Common myeloid progenitor, CD34-positive (primary cell): ENCODE results near the gene GLCE.

Experiments used
- CTCF ChIA-PET: fragments of 350-600 bp; sonication (Branson Sonifier 250); formaldehyde crosslinking; loops from one replicate; lab custom pipeline; 2021; ENCODE audit warnings: antibody characterized with exemption; lab: Charles Lee
- POLR2A ChIA-PET: fragments of 350-600 bp; sonication (Branson Sonifier 250); formaldehyde crosslinking; loops from one replicate; lab custom pipeline; 2021; ENCODE audit warnings: antibody characterized with exemption; lab: Charles Lee
- DNase-seq, 3 donors: peaks; one replicate each; pipeline versions ENCODE4 v3.0.0 to v3.0.0-alpha.2; 2013
- H3K27ac ChIP-seq, 2 experiments: 1 replicate in 1 of 2; 2 replicates in 1 of 2; pipeline ENCODE4 v1.7.0; 2013; ENCODE audit warnings: inconsistent platforms in 2 of 2, low read length in 2 of 2, mild to moderate bottlenecking in 2 of 2, low read depth in 1 of 2, moderate library complexity in 1 of 2; ENCODE audit not compliant: severe bottlenecking in 2 of 2, insufficient read depth in 1 of 2, poor library complexity in 1 of 2
- H3K27me3 ChIP-seq, 5 experiments: replicated peaks in 2 of 5; 1 replicate in 3 of 5; 2 replicates in 2 of 5; pipeline versions ENCODE4 v1.6.1 to v1.7.0; 2013; ENCODE audit warnings: low read length in 4 of 5, mild to moderate bottlenecking in 2 of 5, moderate library complexity in 2 of 5, inconsistent platforms in 1 of 5; ENCODE audit not compliant: insufficient read depth in 5 of 5, control insufficient read depth in 4 of 5
- H3K36me3 ChIP-seq, 4 experiments: 1 replicate in 2 of 4; 2 replicates in 2 of 4; pipeline versions ENCODE4 v1.6.1 to v1.7.0; 2013; ENCODE audit warnings: low read length in 3 of 4, control low read depth in 1 of 4, mild to moderate bottlenecking in 1 of 4; ENCODE audit not compliant: control insufficient read depth in 4 of 4, insufficient read depth in 4 of 4
- H3K4me1 ChIP-seq, 4 experiments: 1 replicate in 3 of 4; 2 replicates in 1 of 4; pipeline versions ENCODE4 v1.6.1 to v1.7.1; 2013; ENCODE audit warnings: low read length in 3 of 4, mild to moderate bottlenecking in 3 of 4, control low read depth in 1 of 4, inconsistent platforms in 1 of 4, moderate library complexity in 1 of 4; ENCODE audit not compliant: control insufficient read depth in 4 of 4, insufficient read depth in 4 of 4; ENCODE audit errors: control extremely low read depth in 1 of 4
- H3K4me3 ChIP-seq, 7 experiments: 1 replicate in 4 of 7; 2 replicates in 3 of 7; pipeline versions ENCODE4 v1.5.1 to v1.7.0; 2013; ENCODE audit warnings: mild to moderate bottlenecking in 7 of 7, low read length in 6 of 7, moderate library complexity in 6 of 7, inconsistent platforms in 2 of 7, low read depth in 2 of 7, control low read depth in 1 of 7; ENCODE audit not compliant: insufficient read depth in 4 of 7, control insufficient read depth in 1 of 7; ENCODE audit errors: extremely low read depth in 1 of 7
- H3K9me3 ChIP-seq, 5 experiments: 1 replicate in 4 of 5; 2 replicates in 1 of 5; pipeline versions ENCODE4 v1.6.1 to v1.7.1; 2013; ENCODE audit warnings: low read length in 4 of 5, mild to moderate bottlenecking in 2 of 5, inconsistent platforms in 1 of 5, low read depth in 1 of 5, moderate library complexity in 1 of 5; ENCODE audit not compliant: control insufficient read depth in 4 of 5, insufficient read depth in 2 of 5; ENCODE audit errors: control extremely low read depth in 1 of 5
- WGBS: methylation state at CpG from one replicate; pipeline ENCODE4 v1.1.5; 2013; ENCODE audit not compliant: insufficient coverage; 5-methylcytosine and 5-hydroxymethylcytosine counted together

The GLCE gene

GRCh38 chr15:69275074-69275670 is 114.7 kb downstream of the GLCE start:
- no peaks in the 10 kb centered on the region for H3K27me3 ChIP-seq
- no peak overlapping the region for H3K4me3 ChIP-seq
- 92% methylated on average over 3 of the region's 4 CpGs for WGBS
- H3K36me3 ChIP-seq: no peaks in the 10 kb centered on the region
- ChIA-PET CTCF (interaction anchor here (2.4 kb wide), 1 partner anchor 10 kb away, joined by 9 read pairs; no protein-coding TSS in a partner anchor), POLR2A (no interaction called here)
- H3K4me1 ChIP-seq: no peaks in the 10 kb centered on the region
- H3K27ac ChIP-seq: no peak overlapping the region
- no peaks in the 10 kb centered on the region for H3K9me3 ChIP-seq
- DNase-seq: no peak

GRCh38 chr15:69275933-69276560 is 115.6 kb downstream of the GLCE start:
- WGBS: 93% methylated on average over 9 of the region's 9 CpGs
- ChIA-PET POLR2A (no interaction called here), CTCF (interaction anchor here (2.4 kb wide), 1 partner anchor 11 kb away, joined by 9 read pairs; no protein-coding TSS in a partner anchor)
- Histone ChIP-seq H3K36me3 (no peaks in the 10 kb centered on the region), H3K27ac (no peak overlapping the region), H3K4me3 (no peak overlapping the region), H3K9me3 (no peaks in the 10 kb centered on the region), H3K27me3 (no peaks in the 10 kb centered on the region), H3K4me1 (no peaks in the 10 kb centered on the region)
- DNase-seq: no peak

- no peaks in the 10 kb centered on the region for H3K36me3 ChIP-seq
- no peaks in the 10 kb centered on the region for H3K27me3 ChIP-seq
- ChIA-PET CTCF (interaction anchor here (0.6 to 1.2 kb wide), 3 partner anchors 11 to 162 kb away, joined by 3 read pairs; no protein-coding TSS in a partner anchor), POLR2A (no interaction called here)
- H3K9me3 ChIP-seq: no peaks in the 10 kb centered on the region
- no peak overlapping the region for H3K4me3 ChIP-seq
- WGBS: 98% methylated on average over 8 of the region's 9 CpGs
- no peak for DNase-seq
- no peaks in the 10 kb centered on the region for H3K4me1 ChIP-seq
- H3K27ac ChIP-seq: no peak overlapping the region
Observed at GRCh38 chr15:69277316-69277715, 116.9 kb downstream of the GLCE start.

GRCh38 chr15:69279636-69280035 is 119.2 kb downstream of the GLCE start:
- H3K4me3 ChIP-seq: no peak overlapping the region
- H3K36me3 ChIP-seq: no peaks in the 10 kb centered on the region
- POLR2A ChIA-PET: no interaction called here
- CTCF ChIA-PET: interaction anchor here (1.2 to 2.0 kb wide), 2 partner anchors 10 to 24 kb away, joined by 3 to 7 read pairs; no protein-coding TSS in a partner anchor
- no peaks in the 10 kb centered on the region for H3K9me3 ChIP-seq
- no peaks in the 10 kb centered on the region for H3K27me3 ChIP-seq
- 94% methylated on average over 7 of the region's 7 CpGs for WGBS
- DNase-seq: no peak
- no peaks in the 10 kb centered on the region for H3K4me1 ChIP-seq
- H3K27ac ChIP-seq: no peak overlapping the region

DNA sequence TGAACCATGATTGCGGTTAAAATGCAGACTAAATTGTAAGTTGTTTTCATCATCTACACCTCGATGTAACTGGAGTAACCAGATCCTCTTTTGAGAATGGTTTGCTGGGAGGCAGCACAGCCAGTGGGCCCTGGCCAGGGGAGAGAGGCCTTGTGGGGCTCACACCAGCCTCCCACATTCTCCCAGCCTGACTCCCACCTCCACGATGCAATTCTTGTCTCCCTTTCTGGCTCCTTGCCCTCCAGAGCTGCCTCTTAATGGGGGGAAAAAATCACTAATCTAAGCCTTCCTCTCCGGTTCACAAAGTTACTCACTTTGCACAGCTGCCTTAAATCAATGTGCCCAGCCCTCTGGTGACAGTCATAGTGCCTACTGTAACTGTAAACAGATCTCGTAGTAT is 120.3 kb downstream of the GLCE start:
- H3K27ac ChIP-seq: no peak overlapping the region
- WGBS: 73% methylated on average over 2 of the region's 5 CpGs
- H3K27me3 ChIP-seq: no peaks in the 10 kb centered on the region
- ChIA-PET CTCF (interaction anchor here (1.2 to 2.0 kb wide), 2 partner anchors 9 to 23 kb away, joined by 3 to 7 read pairs; no protein-coding TSS in a partner anchor), POLR2A (no interaction called here)
- H3K4me1 ChIP-seq: no peaks in the 10 kb centered on the region
- no peaks in the 10 kb centered on the region for H3K36me3 ChIP-seq
- DNase-seq: no peak
- H3K9me3 ChIP-seq: no peaks in the 10 kb centered on the region
- no peak overlapping the region for H3K4me3 ChIP-seq

DNA sequence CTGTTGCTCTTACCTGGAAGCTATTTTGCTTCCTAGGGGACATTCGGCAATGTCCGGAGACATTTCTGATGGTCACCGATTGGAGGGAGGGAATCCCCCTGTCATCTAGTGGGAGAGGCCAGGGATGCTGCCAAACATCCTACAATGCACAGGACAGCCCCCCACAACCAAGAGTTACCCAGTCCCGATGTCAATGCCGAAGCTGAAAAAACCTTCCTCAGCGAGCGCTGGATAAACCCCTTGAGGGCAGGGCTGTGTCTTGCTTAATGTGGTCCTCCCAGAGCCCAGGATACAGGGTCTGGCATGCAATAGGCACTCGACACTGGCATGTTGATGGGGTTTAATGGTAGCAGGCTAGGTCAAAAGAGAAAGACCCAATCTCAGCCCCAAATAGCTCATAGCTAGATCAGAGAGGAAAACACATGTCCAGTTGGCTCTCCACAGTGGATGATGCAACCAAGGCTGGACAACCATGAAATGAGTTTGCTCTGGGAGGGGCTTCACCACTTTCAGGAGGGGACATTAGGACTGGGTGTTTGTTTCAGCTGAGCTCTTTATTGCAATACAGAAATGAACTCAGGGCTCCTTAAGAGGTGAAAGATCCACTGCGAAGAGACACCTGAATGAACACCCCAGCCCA is 121.8 kb downstream of the GLCE start:
- ChIA-PET POLR2A (no interaction called here), CTCF (no interaction called here)
- no peak for DNase-seq
- H3K27ac ChIP-seq: no peak overlapping the region
- H3K9me3 ChIP-seq: no peaks in the 10 kb centered on the region
- H3K27me3 ChIP-seq: no peaks in the 10 kb centered on the region
- 93% methylated on average over 8 of the region's 9 CpGs for WGBS
- H3K4me3 ChIP-seq: no peak overlapping the region
- no peaks in the 10 kb centered on the region for H3K4me1 ChIP-seq
- H3K36me3 ChIP-seq: no peaks in the 10 kb centered on the region

GRCh38 chr15:69285834-69286233 is 125.4 kb downstream of the GLCE start:
- 98% methylated on average over 10 of the region's 12 CpGs for WGBS
- H3K27me3 ChIP-seq: no peaks in the 10 kb centered on the region
- H3K27ac ChIP-seq: no peak overlapping the region
- no peaks in the 10 kb centered on the region for H3K4me1 ChIP-seq
- H3K4me3 ChIP-seq: no peak overlapping the region
- ChIA-PET CTCF (interaction anchor here (0.6 kb wide), 1 partner anchor 9 kb away, joined by 3 read pairs; no protein-coding TSS in a partner anchor), POLR2A (no interaction called here)
- H3K9me3 ChIP-seq: no peaks in the 10 kb centered on the region
- no peaks in the 10 kb centered on the region for H3K36me3 ChIP-seq
- DNase-seq: no peak
